Pancreas (tissue), 10 donors: Measurements from ENCODE around the gene MTNR1B. TPM values are rescaled to one million over a fixed set of nuclear protein-coding genes. Genes with fewer than 3 reads are reported as not detected.

Source experiments
- ATAC-seq, 4 donors: fragments of 200-7000 bp; cut with Tn5 transposase; one replicate each; pipeline versions ENCODE4 v1.8.0 to v1.9.1; 2020; ENCODE audit warnings: mild to moderate bottlenecking in 4 of 4, moderate library complexity in 4 of 4
- DNase-seq, 6 donors: peaks; one replicate each; pipeline ENCODE4 v3.0.0-alpha.2; 2020
- FAIRE-seq: peaks from 2 replicates; lab custom pipeline; 2012; peaks lifted over from hg19 to GRCh38; lab: Jason Lieb, UNC
- H3K27ac ChIP-seq, 4 donors: fragments of 200-600 bp; sonication (generic); 1 replicate in 3 of 4; 2 replicates in 1 of 4; pipeline versions ENCODE4 v1.5.0 to v1.8.0; 2020
- H3K27me3 ChIP-seq, 4 donors: fragments of 200-600 bp; one replicate each; pipeline ENCODE4 v1.8.0; 2021
- H3K36me3 ChIP-seq, 3 donors: fragments of 200-600 bp; sonication (generic) in 1 of 3; one replicate each; pipeline versions ENCODE4 v1.5.0 to v1.8.0; 2020 to 2021
- H3K4me1 ChIP-seq, 3 donors: fragments of 200-600 bp; one replicate each; pipeline ENCODE4 v1.8.0; 2021
- H3K4me3 ChIP-seq, 4 donors: fragments of 200-600 bp; sonication (generic) in 2 of 4; one replicate each; pipeline versions ENCODE4 v1.5.0 to v1.8.0; 2020 to 2021
- H3K9me3 ChIP-seq, 4 donors: fragments of 200-600 bp; one replicate each; pipeline ENCODE4 v1.8.0; 2021
- CTCF ChIP-seq, 4 donors: fragments of 200-600 bp; sonication (generic) in 3 of 4; IDR thresholded peaks; one replicate each; pipeline versions ENCODE4 v1.5.0 to v1.8.0; 2021; ENCODE audit warnings: antibody characterized with exemption in 4 of 4
- WGBS, 2 donors: extraction: QIAGEN DNeasy Blood & Tissue Kit; methylation state at CpG; one replicate each; pipeline ENCODE4 v1.1.7; 2013; 5-methylcytosine and 5-hydroxymethylcytosine counted together
- intact Hi-C, 3 donors: fragments of 100-400 bp; cut with DNase I; formaldehyde crosslinking; loops; one replicate each; pipeline versions ENCODE4 v1.11.1 to v1.14.2; 2022
- polyA plus RNA-seq, 2 donors: library from polyadenylated mRNA; stranded (reverse); fragments of 200-250 nt; gene quantifications; one replicate each; pipeline ENCODE4 v1.2.3, GENCODE V29; 2013
- total RNA-seq, 6 donors: library from RNA; stranded (reverse); fragmentation: NEBNext Ultra II Directional in 4 of 6; extraction: Animal tissue kit (Norgen Biotek cat#: 25700) in 4 of 6; gene quantifications; one replicate each; pipeline versions ENCODE4 v1.2.1 to v1.2.4, GENCODE V29; 2021 to 2023
- donor health status: healthy with polysubstance abuse.
- donor health status: DM: no; HTN: no; CAD: no; lungs with moderate emphysema.
- donor health status: DM: no; HTN: no; CAD: no.
- donor health status: control.
- donor health status: control.
- donor health status: Bipolar disorder and iron deficiency.
- donor health status: DM: yes; HTN: yes; CAD: no.
- donor health status: DM: no; HTN: no; CAD: no.
- donor health status: DM: no; HTN: no; CAD: no.
- donor health status: DM: yes; HTN: yes; CAD: no.

MTNR1B gene
- total and polyA plus RNA-seq, 8 donors, result 0.07 TPM; not detected in 7

DNA sequence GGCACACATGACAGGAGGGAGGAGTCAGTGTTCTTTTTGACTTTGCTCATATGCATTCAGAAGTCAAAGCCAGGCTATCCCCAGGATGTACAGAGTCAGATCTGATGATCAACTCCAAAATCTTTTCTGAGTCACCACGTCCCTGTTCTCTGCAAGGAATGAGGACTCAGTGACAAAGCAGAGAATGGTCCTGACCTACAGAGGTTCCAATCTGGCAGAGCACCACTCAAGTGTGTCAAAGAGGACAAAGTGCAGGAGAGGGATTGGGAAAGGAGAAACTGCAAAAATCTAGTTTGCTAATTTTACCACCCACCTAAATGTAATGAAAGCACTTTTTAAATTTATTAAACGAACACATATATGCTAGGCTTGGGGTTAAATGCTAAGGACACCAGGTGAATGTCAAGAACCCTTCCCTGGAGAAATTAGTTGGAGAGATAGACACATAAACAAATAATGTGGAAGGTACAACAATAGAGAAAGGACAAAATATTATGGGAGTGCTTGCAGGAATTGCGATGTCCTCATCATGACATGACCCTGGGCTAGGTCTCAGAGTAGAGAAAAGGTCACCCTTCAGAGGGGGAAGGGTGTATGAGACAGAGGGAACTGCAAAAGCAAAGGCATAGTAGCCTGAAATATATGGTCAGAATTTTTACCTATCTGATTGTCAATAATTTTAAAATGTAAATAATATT lies 56.3 kb downstream of the MTNR1B start:
- no peaks in the 10 kb centered on the region for H3K27me3 ChIP-seq
- 46 to 59% methylated on average over 3 of the region's 3 CpGs for WGBS, 2 donors
- intact Hi-C loops, result no loop called here
- ATAC-seq (no peak), DNase-seq (no peak), FAIRE-seq (no peak)
- no peak overlapping the region for H3K27ac ChIP-seq
- H3K9me3 ChIP-seq, result no peaks in the 10 kb centered on the region
- no peaks in the 10 kb centered on the region for H3K36me3 ChIP-seq
- no peak overlapping the region for H3K4me3 ChIP-seq
- TF ChIP-seq CTCF (IDR thresholded peaks at IDR 0.05), result no peak
- peaks cover 0 to 3% (median 0%) of the 10 kb centered on the region in 3 donors for H3K4me1 ChIP-seq

GRCh38 chr11:93028960-93029522 lies 59.6 kb downstream of the MTNR1B start:
- ATAC-seq, result peak in 2 of 4 donors; percentile 43 to 59
- Histone ChIP-seq H3K27ac (no peak overlapping the region), H3K9me3 (no peaks in the 10 kb centered on the region), H3K4me1 (peaks cover 0 to 4% (median under 1%) of the 10 kb centered on the region in 3 donors), H3K4me3 (no peak overlapping the region), H3K36me3 (no peaks in the 10 kb centered on the region), H3K27me3 (no peaks in the 10 kb centered on the region)
- TF ChIP-seq CTCF (IDR thresholded peaks at IDR 0.05), result no peak
- intact Hi-C loops, result no loop called here
- 66 to 74% methylated on average over 6 of the region's 6 CpGs for WGBS, 2 donors
- no peak for FAIRE-seq
- no peak for DNase-seq

DNA sequence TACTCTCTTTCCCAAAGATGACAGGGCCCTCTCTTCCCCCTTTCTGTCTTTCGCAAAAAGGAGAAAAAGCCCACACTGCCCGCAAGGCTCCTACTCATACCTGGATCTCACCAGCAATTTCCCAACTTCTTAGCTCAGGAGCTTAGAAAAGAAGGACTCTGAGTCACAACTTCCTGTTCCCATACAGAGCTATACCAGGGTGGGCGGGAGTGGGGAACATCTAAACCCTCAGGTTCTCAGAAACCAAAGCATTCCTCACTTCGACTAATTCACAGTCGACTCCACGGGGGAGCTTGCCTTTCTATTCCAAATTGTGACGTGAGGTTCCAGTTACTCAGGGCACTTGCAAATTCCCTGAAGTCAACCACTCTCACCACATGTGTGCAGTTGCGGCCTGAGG lies 61.9 kb downstream of the MTNR1B start:
- TF ChIP-seq CTCF (IDR thresholded peaks at IDR 0.05), result no peak
- FAIRE-seq (no peak), DNase-seq (no peak), ATAC-seq (no peak)
- Histone ChIP-seq H3K9me3 (no peaks in the 10 kb centered on the region), H3K27ac (no peak overlapping the region), H3K36me3 (no peaks in the 10 kb centered on the region), H3K27me3 (no peaks in the 10 kb centered on the region), H3K4me1 (peaks cover 0 to 6% (median 3%) of the 10 kb centered on the region in 3 donors), H3K4me3 (no peak overlapping the region)
- intact Hi-C loops, result no loop called here
- 89 to 91% methylated on average over 7 to 8 of the region's 8 CpGs for WGBS, 2 donors

Other genes starting within 250 kb of the MTNR1B start
- gene SLC36A4, start 228.3 kb downstream of the MTNR1B start, total RNA-seq, result 1 to 10 TPM; 4.4 to 10.0 (median 5.1) TPM
- gene SLC36A4, start 228.3 kb downstream of the MTNR1B start, polyA plus RNA-seq, result 1 to 10 TPM; 1.8 to 8.0 TPM